ENCODE data around the gene MBNL2. TPM values are rescaled to one million over a fixed set of nuclear protein-coding genes. Genes with fewer than 3 reads are reported as not detected.

The MBNL2 gene
- total RNA-seq, 3 donors from 2014 or later (not counting 1 experiment from before 2014, with no cell fraction given): 30.9 to 38.3 (median 33.1) TPM

DNA sequence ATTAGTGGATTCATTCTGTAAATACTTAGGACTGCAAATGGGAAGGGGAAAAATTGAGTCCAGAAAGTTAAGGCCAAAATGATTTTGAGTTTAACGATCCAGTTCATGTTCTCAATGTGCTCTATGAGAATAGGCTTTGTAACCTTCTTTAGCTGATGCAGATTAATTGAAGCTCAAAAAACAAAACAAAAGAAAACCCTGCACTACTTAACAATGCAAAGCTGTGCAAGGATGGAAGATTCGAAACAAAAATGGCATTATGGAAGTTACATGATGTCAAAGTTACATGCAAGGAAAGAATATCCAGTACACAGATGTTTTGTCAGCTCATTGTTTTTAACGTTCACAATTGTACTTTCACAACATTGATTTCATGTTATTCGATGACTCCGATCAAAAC is 132.7 kb downstream of the MBNL2 start:
- no peak overlapping the region for H3K4me3 Mint-ChIP-seq
- no peaks in the 10 kb centered on the region for H3K4me1 ChIP-seq (ENCODE audit: control insufficient read depth, insufficient read depth, low read length)
- DNase-seq (no peak), ATAC-seq (no peak)
- TF ChIP-seq, protein P1, sequence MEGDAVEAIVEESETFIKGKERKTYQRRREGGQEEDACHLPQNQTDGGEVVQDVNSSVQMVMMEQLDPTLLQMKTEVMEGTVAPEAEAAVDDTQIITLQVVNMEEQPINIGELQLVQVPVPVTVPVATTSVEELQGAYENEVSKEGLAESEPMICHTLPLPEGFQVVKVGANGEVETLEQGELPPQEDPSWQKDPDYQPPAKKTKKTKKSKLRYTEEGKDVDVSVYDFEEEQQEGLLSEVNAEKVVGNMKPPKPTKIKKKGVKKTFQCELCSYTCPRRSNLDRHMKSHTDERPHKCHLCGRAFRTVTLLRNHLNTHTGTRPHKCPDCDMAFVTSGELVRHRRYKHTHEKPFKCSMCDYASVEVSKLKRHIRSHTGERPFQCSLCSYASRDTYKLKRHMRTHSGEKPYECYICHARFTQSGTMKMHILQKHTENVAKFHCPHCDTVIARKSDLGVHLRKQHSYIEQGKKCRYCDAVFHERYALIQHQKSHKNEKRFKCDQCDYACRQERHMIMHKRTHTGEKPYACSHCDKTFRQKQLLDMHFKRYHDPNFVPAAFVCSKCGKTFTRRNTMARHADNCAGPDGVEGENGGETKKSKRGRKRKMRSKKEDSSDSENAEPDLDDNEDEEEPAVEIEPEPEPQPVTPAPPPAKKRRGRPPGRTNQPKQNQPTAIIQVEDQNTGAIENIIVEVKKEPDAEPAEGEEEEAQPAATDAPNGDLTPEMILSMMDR (IDR thresholded peaks at IDR 0.05): no peak
- H3K4me1 Mint-ChIP-seq: no peaks in the 10 kb centered on the region
- no peaks in the 10 kb centered on the region for H3K9me3 Mint-ChIP-seq
- H3K36me3 Mint-ChIP-seq: no peaks in the 10 kb centered on the region
- H3K36me3 ChIP-seq (ENCODE audit: control insufficient read depth, insufficient read depth, low read length): peaks cover 25% of the 10 kb centered on the region
- H3K27me3 ChIP-seq (ENCODE audit: control insufficient read depth, insufficient read depth, low read length): no peaks in the 10 kb centered on the region
- no peak overlapping the region for H3K4me3 ChIP-seq (ENCODE audit: low read length)
- no peaks in the 10 kb centered on the region for H3K27me3 Mint-ChIP-seq (ENCODE audit: low read depth in 2 of 2)
- no peaks in the 10 kb centered on the region for H3K9me3 ChIP-seq (ENCODE audit: control insufficient read depth, insufficient read depth, low read length)
- intact Hi-C loops (cut with micrococcal nuclease): no loop called here
- WGBS (ENCODE audit: insufficient coverage): 96% methylated on average over 5 of the region's 5 CpGs
- H3K27ac Mint-ChIP-seq: no peak overlapping the region
- no peak overlapping the region for H3K27ac ChIP-seq (ENCODE audit: low read length)

DNA sequence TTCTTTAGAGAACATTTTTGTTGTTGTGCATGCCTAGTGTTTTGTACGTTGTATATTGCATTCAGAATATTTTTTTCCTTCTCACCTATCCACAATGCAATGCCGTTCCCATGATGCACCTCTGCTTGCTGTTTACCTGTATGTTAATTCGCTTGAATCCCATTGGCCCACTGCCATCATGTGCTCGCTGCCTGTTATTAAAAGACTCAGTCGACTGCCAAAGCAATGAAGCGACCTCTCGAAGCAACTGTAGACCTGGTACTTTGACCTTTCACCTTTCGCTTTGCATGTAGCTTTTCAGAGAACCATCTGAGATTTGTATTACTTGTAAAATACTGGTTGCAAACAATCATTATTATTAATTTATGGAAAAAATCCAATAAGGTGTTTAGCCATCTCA is 134.5 kb downstream of the MBNL2 start:
- TF ChIP-seq, protein P1 (IDR thresholded peaks at IDR 0.05): no peak
- peaks cover 19% of the 10 kb centered on the region for H3K36me3 ChIP-seq (ENCODE audit: control insufficient read depth, insufficient read depth, low read length)
- Mint-ChIP-seq H3K36me3 (no peaks in the 10 kb centered on the region), H3K27ac (no peak overlapping the region), H3K27me3 (ENCODE audit: low read depth in 2 of 2) (no peaks in the 10 kb centered on the region), H3K9me3 (no peaks in the 10 kb centered on the region), H3K4me3 (no peak overlapping the region), H3K4me1 (no peaks in the 10 kb centered on the region)
- H3K27me3 ChIP-seq (ENCODE audit: control insufficient read depth, insufficient read depth, low read length): no peaks in the 10 kb centered on the region
- ATAC-seq (no peak), DNase-seq (no peak)
- H3K9me3 ChIP-seq (ENCODE audit: control insufficient read depth, insufficient read depth, low read length): no peaks in the 10 kb centered on the region
- intact Hi-C loops (cut with micrococcal nuclease): no loop called here
- H3K4me1 ChIP-seq (ENCODE audit: control insufficient read depth, insufficient read depth, low read length): no peaks in the 10 kb centered on the region
- H3K27ac ChIP-seq (ENCODE audit: low read length): no peak overlapping the region
- no peak overlapping the region for H3K4me3 ChIP-seq (ENCODE audit: low read length)
- WGBS (ENCODE audit: insufficient coverage): 96% methylated on average over 6 of the region's 8 CpGs

DNA sequence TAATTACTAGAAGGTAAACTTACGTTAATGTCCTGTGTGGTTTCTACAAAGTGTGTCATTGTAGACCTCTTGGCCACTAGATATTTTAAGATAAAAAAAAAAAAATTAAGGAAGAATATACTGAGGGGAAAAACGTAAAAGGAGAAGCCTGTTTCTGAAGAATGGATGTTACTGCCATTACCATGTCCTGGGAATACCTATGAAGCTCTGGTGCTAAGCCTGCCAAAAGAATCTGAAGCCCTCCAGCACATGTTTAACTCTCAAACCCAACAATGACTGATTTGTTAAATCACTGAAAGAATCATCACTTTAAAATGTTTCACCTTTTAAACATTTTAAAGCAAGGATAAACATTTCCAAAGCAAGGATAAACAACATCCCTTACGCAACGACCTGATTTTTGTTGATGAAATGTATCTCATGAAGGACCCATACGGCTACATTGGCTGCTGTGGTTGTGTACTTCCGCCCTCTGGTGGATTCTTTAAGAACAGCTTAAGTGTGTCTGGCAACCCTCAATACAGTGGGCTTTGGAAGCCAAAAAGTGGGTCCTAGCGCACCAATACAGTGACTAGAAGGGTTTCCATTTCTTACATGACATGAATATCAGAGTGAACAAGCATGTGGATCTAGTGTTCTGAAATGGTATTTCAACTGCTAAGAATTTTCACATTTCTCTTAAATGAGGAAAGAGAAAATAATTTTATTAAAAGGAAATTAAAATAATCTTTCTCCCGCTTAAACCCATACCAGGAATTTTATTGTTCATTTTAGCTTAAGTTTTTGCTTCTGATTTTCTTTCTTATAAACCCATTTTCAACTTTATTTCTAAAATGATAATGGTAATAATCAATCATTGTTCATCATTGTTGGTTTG is 137.3 kb downstream of the MBNL2 start:
- Mint-ChIP-seq H3K36me3 (peaks cover 7% of the 10 kb centered on the region), H3K4me3 (no peak overlapping the region), H3K9me3 (no peaks in the 10 kb centered on the region), H3K27me3 (ENCODE audit: low read depth in 2 of 2) (no peaks in the 10 kb centered on the region), H3K27ac (no peak overlapping the region), H3K4me1 (no peaks in the 10 kb centered on the region)
- H3K4me1 ChIP-seq (ENCODE audit: control insufficient read depth, insufficient read depth, low read length): no peaks in the 10 kb centered on the region
- ATAC-seq (peak; percentile 86 to 99 (median 96)), DNase-seq (peak in 1 of 2 donors; percentile 82)
- WGBS (ENCODE audit: insufficient coverage): 41% methylated on average over 6 of the region's 8 CpGs
- H3K9me3 ChIP-seq (ENCODE audit: control insufficient read depth, insufficient read depth, low read length): no peaks in the 10 kb centered on the region
- H3K27ac ChIP-seq (ENCODE audit: low read length): no peak overlapping the region
- intact Hi-C loops (cut with micrococcal nuclease): loop anchor here (1.0 to 5.0 kb wide), 3 partner anchors 122 to 341 kb away; no protein-coding TSS in a partner anchor
- H3K27me3 ChIP-seq (ENCODE audit: control insufficient read depth, insufficient read depth, low read length): no peaks in the 10 kb centered on the region
- TF ChIP-seq, protein P1 (IDR thresholded peaks at IDR 0.05): peak; percentile 95
- H3K36me3 ChIP-seq (ENCODE audit: control insufficient read depth, insufficient read depth, low read length): peaks cover 16% of the 10 kb centered on the region
- no peak overlapping the region for H3K4me3 ChIP-seq (ENCODE audit: low read length)
